Spinal cord (tissue), 10 donors: ENCODE results near the gene THSD1. TPM values are rescaled to one million over a fixed set of nuclear protein-coding genes. Genes with fewer than 3 reads are reported as not detected.

Experiments used
- DNase-seq, 6 donors: peaks; one replicate each; pipeline versions ENCODE4 v3.0.0 to v3.0.0-alpha.2; 2013 to 2015; ENCODE audit warnings: low spot score in 6 of 6, low read depth in 4 of 6
- H3K27ac ChIP-seq: one replicate; pipeline ENCODE4 v1.5.1; 2013; ENCODE audit warnings: low read depth, low read length, control low read depth
- H3K27me3 ChIP-seq: one replicate; pipeline ENCODE4 v1.6.1; 2013; ENCODE audit warnings: low read length; ENCODE audit not compliant: control insufficient read depth, insufficient read depth
- H3K36me3 ChIP-seq: one replicate; pipeline ENCODE4 v1.6.1; 2013; ENCODE audit warnings: low read length; ENCODE audit not compliant: control insufficient read depth, insufficient read depth
- H3K4me1 ChIP-seq: one replicate; pipeline ENCODE4 v1.6.1; 2013; ENCODE audit warnings: low read length; ENCODE audit not compliant: control insufficient read depth, insufficient read depth
- H3K4me3 ChIP-seq: one replicate; pipeline ENCODE4 v1.5.1; 2013; ENCODE audit warnings: low read depth, low read length, control low read depth
- H3K9me3 ChIP-seq: one replicate; pipeline ENCODE4 v1.6.1; 2013; ENCODE audit warnings: low read length; ENCODE audit not compliant: control insufficient read depth, insufficient read depth
- WGBS: methylation state at CpG from one replicate; pipeline ENCODE4 v1.1.5; 2013; ENCODE audit warnings: missing lambda C conversion rate; ENCODE audit not compliant: insufficient coverage; 5-methylcytosine and 5-hydroxymethylcytosine counted together
- long read RNA-seq, 4 donors: transcript quantifications; one replicate each; lab custom pipeline, GENCODE V29; 2026
- polyA plus RNA-seq, 2 donors: library from polyadenylated mRNA; unstranded; fragments of 120-200 nt; gene quantifications; one replicate each; pipeline ENCODE4 v1.2.1, GENCODE V29; 2013; ENCODE audit not compliant: insufficient read length in 2 of 2
- total RNA-seq, 2 donors: library from RNA; depleted of rRNA in 1 of 2; stranded (reverse); fragments of 120-200 nt in 1 of 2; fragments of >200 nt in 1 of 2; gene quantifications; one replicate each; pipeline versions ENCODE4 v1.2.3 to v1.2.4, GENCODE V29; 2013 to 2014
- donor health status: healthy.

Gene THSD1, protein sequence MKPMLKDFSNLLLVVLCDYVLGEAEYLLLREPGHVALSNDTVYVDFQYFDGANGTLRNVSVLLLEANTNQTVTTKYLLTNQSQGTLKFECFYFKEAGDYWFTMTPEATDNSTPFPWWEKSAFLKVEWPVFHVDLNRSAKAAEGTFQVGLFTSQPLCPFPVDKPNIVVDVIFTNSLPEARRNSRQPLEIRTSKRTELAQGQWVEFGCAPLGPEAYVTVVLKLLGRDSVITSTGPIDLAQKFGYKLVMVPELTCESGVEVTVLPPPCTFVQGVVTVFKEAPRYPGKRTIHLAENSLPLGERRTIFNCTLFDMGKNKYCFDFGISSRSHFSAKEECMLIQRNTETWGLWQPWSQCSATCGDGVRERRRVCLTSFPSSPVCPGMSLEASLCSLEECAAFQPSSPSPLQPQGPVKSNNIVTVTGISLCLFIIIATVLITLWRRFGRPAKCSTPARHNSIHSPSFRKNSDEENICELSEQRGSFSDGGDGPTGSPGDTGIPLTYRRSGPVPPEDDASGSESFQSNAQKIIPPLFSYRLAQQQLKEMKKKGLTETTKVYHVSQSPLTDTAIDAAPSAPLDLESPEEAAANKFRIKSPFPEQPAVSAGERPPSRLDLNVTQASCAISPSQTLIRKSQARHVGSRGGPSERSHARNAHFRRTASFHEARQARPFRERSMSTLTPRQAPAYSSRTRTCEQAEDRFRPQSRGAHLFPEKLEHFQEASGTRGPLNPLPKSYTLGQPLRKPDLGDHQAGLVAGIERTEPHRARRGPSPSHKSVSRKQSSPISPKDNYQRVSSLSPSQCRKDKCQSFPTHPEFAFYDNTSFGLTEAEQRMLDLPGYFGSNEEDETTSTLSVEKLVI
- total RNA-seq: 10 to 100 TPM; 10.0 to 20.5 TPM
- 10 to 100 TPM; 13.0 to 13.5 TPM for polyA plus RNA-seq
- long read RNA-seq, donor 1, partial matches to known transcripts: 0 of 1 reads
- long read RNA-seq, donor 1, other reads (novel, unspliced or antisense): 0 of 1 reads
- long read RNA-seq, donor 2, partial matches to known transcripts: 0 of 4 reads
- long read RNA-seq, donor 2, other reads (novel, unspliced or antisense): 0 of 4 reads
- long read RNA-seq, donor 3, partial matches to known transcripts: 0 of 2 reads
- long read RNA-seq, donor 3, other reads (novel, unspliced or antisense): 0 of 2 reads
- long read RNA-seq, donor 4, transcript THSD1-201 (5 exons, 2,962 nt): major isoform, 9 of 133 reads
- long read RNA-seq, donor 4, partial matches to known transcripts: 109 of 133 reads
- long read RNA-seq, donor 4, other reads (novel, unspliced or antisense): 12 of 133 reads

DNA sequence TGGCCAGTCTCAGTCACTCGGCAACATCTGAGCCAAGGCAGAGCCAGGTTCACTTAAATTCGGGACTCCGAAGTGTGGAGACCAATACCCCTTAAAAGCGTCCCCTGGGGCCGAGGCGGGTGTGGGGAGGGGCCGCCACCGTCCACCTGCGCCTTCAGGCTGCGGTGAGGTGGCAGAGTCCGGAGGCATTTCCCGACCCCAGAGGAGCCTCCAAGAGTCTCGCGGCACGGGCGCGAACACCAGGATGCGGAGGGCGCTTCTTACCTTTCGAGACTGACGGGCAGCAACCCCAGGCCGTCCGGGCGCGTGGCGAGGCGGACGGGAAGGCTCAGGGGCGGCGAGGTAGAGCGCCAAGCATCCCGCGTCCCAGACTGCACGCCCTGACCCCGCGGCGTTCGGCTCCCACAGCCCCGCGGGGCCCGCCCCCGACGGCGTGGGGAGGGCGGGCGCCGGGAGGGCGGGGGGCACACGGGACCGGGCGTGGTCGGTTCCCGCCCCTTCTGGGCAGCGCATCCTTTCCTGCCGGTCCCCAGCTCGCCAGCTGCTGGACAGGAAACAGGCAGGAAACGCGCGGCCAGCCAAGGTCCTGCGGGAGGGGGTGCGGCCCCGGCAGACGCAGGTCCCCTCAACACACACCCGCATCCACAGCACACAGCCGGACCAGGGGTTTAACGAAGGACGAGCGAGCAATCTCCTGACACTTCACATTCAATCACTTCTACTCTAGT lies at the start of gene THSD1:
TSS of gene THSD1 (minus strand) at position 406 of the 728 bp plus-strand sequence. CDS start 3,572 bp downstream, outside the sequence.
- DNase-seq: peak in 2 of 6 donors; percentile 27 to 47
- H3K36me3 ChIP-seq: peaks cover under 1% of the 10 kb centered on the region
- H3K4me3 ChIP-seq: peak within 1 kb of the TSS; percentile 67
- WGBS: under 1% methylated on average over 68 of the region's 68 CpGs
- peak within 1 kb of the TSS; percentile 35 for H3K27ac ChIP-seq
- peaks cover 10% of the 10 kb centered on the region for H3K4me1 ChIP-seq
- H3K27me3 ChIP-seq: peaks cover 8% of the 10 kb centered on the region
- H3K9me3 ChIP-seq: no peaks in the 10 kb centered on the region

GRCh38 chr13:52455677-52456041 lies 49.7 kb upstream of the THSD1 start:
- peak overlapping the region; percentile 98 for H3K27ac ChIP-seq
- WGBS: 0% methylated on average over 35 of the region's 37 CpGs
- peaks cover 11% of the 10 kb centered on the region for H3K36me3 ChIP-seq

GRCh38 chr13:52454820-52455676 lies 49.1 kb upstream of the THSD1 start, which contains the start of gene CKAP2:
TSS of gene CKAP2 (plus strand) at chr13:52455478. CDS start at chr13:52455557, 79 bp downstream.
- Histone ChIP-seq H3K9me3 (no peaks in the 10 kb centered on the region), H3K27ac (peak within 1 kb of the TSS; percentile 98), H3K4me3 (peak within 1 kb of the TSS; percentile 81), H3K27me3 (no peaks in the 10 kb centered on the region), H3K36me3 (peaks cover 7% of the 10 kb centered on the region), H3K4me1 (peaks cover 11% of the 10 kb centered on the region)
- peak; percentile 86 to 98 (median 94) for DNase-seq
- under 1% methylated on average over 54 of the region's 56 CpGs for WGBS

More at GRCh38 chr13:52455677-52456041, 49.7 kb upstream of the THSD1 start:
- H3K27me3 ChIP-seq: no peaks in the 10 kb centered on the region
- H3K4me3 ChIP-seq: peak overlapping the region; percentile 81
- peak; percentile 63 to 96 (median 80) for DNase-seq
- H3K4me1 ChIP-seq: peaks cover 10% of the 10 kb centered on the region
- H3K9me3 ChIP-seq: no peaks in the 10 kb centered on the region

- Histone ChIP-seq H3K36me3 (peaks cover 3% of the 10 kb centered on the region), H3K4me3 (peak overlapping the region; percentile 81), H3K27me3 (no peaks in the 10 kb centered on the region), H3K27ac (peak overlapping the region; percentile 98), H3K4me1 (peaks cover 11% of the 10 kb centered on the region), H3K9me3 (no peaks in the 10 kb centered on the region)
- DNase-seq: peak in 2 of 6 donors; percentile 29 to 34
- 29% methylated on average over 3 of the region's 8 CpGs for WGBS
Observed at GRCh38 chr13:52454459-52454819, 48.5 kb upstream of the THSD1 start.

DNA sequence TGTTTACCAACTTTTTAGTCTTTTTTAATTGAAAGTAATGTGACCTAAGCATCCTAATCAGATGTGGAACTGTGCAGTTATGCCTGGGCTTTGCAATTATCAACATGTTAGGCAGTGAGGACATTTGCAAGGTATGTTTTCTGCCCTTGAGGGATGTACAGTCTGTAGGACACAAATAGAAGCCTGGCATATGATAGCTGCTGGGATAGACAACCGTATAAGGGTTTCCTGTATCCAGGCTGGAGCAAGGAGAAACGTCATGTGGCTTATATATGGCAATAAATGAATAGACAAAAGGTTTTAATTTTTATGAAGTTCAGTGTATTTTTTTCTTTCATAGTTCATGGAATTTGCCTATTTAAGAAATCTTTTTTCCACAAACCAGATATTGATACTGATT lies 46.5 kb upstream of the THSD1 start:
- DNase-seq: no peak
- Histone ChIP-seq H3K9me3 (no peaks in the 10 kb centered on the region), H3K27ac (no peak overlapping the region), H3K4me1 (peaks cover 19% of the 10 kb centered on the region), H3K36me3 (no peaks in the 10 kb centered on the region), H3K27me3 (no peaks in the 10 kb centered on the region), H3K4me3 (no peak overlapping the region)
- WGBS: 100% methylated on average over 1 of the region's 2 CpGs

GRCh38 chr13:52451135-52451804 lies 45.3 kb upstream of the THSD1 start:
- Histone ChIP-seq H3K4me1 (peaks cover 16% of the 10 kb centered on the region), H3K4me3 (peak overlapping the region; percentile 47), H3K36me3 (no peaks in the 10 kb centered on the region), H3K9me3 (no peaks in the 10 kb centered on the region), H3K27ac (no peak overlapping the region), H3K27me3 (no peaks in the 10 kb centered on the region)
- 95% methylated on average over 13 of the region's 24 CpGs for WGBS
- DNase-seq: no peak

DNA sequence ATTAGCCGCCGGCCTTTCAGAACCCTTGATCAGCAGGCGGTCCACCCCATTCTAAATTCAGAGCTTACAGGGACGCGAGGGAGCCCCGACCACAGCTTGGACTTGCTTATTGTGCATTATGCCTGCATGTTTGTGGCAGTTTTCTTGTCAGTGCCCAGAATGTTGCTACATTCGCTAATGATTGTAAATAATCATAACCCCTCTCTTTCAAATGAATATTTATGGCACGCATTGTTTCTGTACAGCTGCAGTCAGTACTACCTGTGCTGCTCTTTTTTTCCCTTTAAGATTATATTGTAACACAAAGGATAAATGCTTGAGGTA lies 44.8 kb upstream of the THSD1 start:
- peaks cover 16% of the 10 kb centered on the region for H3K4me1 ChIP-seq
- no peaks in the 10 kb centered on the region for H3K9me3 ChIP-seq
- peak overlapping the region; percentile 47 for H3K4me3 ChIP-seq
- no peaks in the 10 kb centered on the region for H3K27me3 ChIP-seq
- no peak overlapping the region for H3K27ac ChIP-seq
- DNase-seq: no peak
- 0% methylated on average over 6 of the region's 8 CpGs for WGBS
- no peaks in the 10 kb centered on the region for H3K36me3 ChIP-seq
